Spleen (tissue), 11 donors: ENCODE data around the gene RAB40B. TPM values are rescaled to one million over a fixed set of nuclear protein-coding genes. Genes with fewer than 3 reads are reported as not detected.

Experiments
- DNase-seq: peaks from one replicate; pipeline ENCODE4 v3.0.0-alpha.2; 2020
- H3K27ac ChIP-seq, 8 donors: fragments of 200-600 bp; sonication (generic) in 7 of 8; 1 replicate in 4 of 8; 2 replicates in 4 of 8; pipeline versions ENCODE4 v1.5.0 to v1.8.0; 2016 to 2021; ENCODE audit warnings: inconsistent platforms in 4 of 8, mild to moderate bottlenecking in 4 of 8, moderate library complexity in 1 of 8
- H3K27me3 ChIP-seq, 7 donors: fragments of 200-600 bp; sonication (generic) in 6 of 7; replicated peaks in 1 of 7; 1 replicate in 4 of 7; 2 replicates in 3 of 7; pipeline versions ENCODE4 v1.5.0 to v1.8.0; 2016 to 2021; ENCODE audit warnings: inconsistent platforms in 3 of 7, mild to moderate bottlenecking in 1 of 7
- H3K36me3 ChIP-seq, 6 donors: fragments of 200-600 bp; sonication (generic) in 5 of 6; 1 replicate in 4 of 6; 2 replicates in 2 of 6; pipeline versions ENCODE4 v1.5.0 to v1.8.0; 2016 to 2021; ENCODE audit warnings: inconsistent platforms in 2 of 6
- H3K4me1 ChIP-seq, 6 donors: fragments of 200-600 bp; sonication (generic) in 5 of 6; 1 replicate in 3 of 6; 2 replicates in 3 of 6; pipeline versions ENCODE4 v1.5.0 to v1.8.0; 2016 to 2021; ENCODE audit warnings: inconsistent platforms in 3 of 6
- H3K4me3 ChIP-seq, 8 donors: fragments of 200-600 bp; sonication (generic) in 7 of 8; 1 replicate in 4 of 8; 2 replicates in 4 of 8; pipeline versions ENCODE4 v1.5.0 to v1.8.0; 2016 to 2021; ENCODE audit warnings: inconsistent platforms in 4 of 8, mild to moderate bottlenecking in 4 of 8, moderate library complexity in 2 of 8
- H3K9me3 ChIP-seq, 8 donors: fragments of 200-600 bp; sonication (generic) in 7 of 8; 1 replicate in 4 of 8; 2 replicates in 4 of 8; pipeline versions ENCODE4 v1.5.0 to v1.8.0; 2016 to 2021; ENCODE audit warnings: inconsistent platforms in 4 of 8
- POLR2A ChIP-seq, 3 donors: fragments of 450-650 bp; IDR thresholded peaks; one replicate each; pipeline ENCODE4 v1.5.1; 2017; ENCODE audit warnings: antibody characterized with exemption in 3 of 3, mild to moderate bottlenecking in 1 of 3
- POLR2AphosphoS5 ChIP-seq, 3 donors: sonication (generic); formaldehyde crosslinking; IDR thresholded peaks; one replicate each; pipeline ENCODE4 v1.5.1; 2017; ENCODE audit warnings: antibody characterized with exemption in 3 of 3
- whole genome bisulfite sequencing, 5 donors: extraction: QIAGEN DNeasy Blood & Tissue Kit in 3 of 5; methylation state at CpG; one replicate each; pipeline versions ENCODE4 v1.1.5 to v1.1.7; 2013 to 2018; 5-methylcytosine and 5-hydroxymethylcytosine counted together
- intact Hi-C: fragments of 100-400 bp; cut with DNase I; formaldehyde crosslinking; loops from one replicate; pipeline ENCODE4 v1.15.0; 2023; ENCODE audit warnings: low total_unique reads
- polyA plus RNA-seq, 3 donors: library from polyadenylated mRNA; stranded (reverse); fragments of 200-250 nt; gene quantifications; one replicate each; pipeline ENCODE4 v1.2.1, GENCODE V29; 2013
- total RNA-seq, 7 donors: library from RNA; depleted of rRNA in 3 of 7; stranded (reverse); fragments of >200 nt in 3 of 7; fragmentation: NEBNext Ultra II Directional in 4 of 7; extraction: Animal tissue kit (Norgen Biotek cat#: 25700) in 4 of 7; gene quantifications; one replicate each; pipeline versions ENCODE4 v1.1.0 to v1.2.1, GENCODE V29; 2016 to 2021
- TF ChIP-seq, protein P1 (sequence below), 11 experiments: fragments of 200-600 bp in 7 of 11; fragments of 450-650 bp in 4 of 11; sonication (generic) in 4 of 11; IDR thresholded peaks in 8 of 11; conservative IDR thresholded peaks in 3 of 11; 1 replicate in 7 of 11; 2 replicates in 4 of 11; pipeline versions ENCODE4 v1.4.0 to v1.8.0; 2016 to 2021; ENCODE audit warnings: antibody characterized with exemption in 11 of 11, inconsistent platforms in 4 of 11, mild to moderate bottlenecking in 1 of 11
- donor health status: healthy with polysubstance abuse.
- donor health status: DM: no; HTN: no; CAD: no; lungs with moderate emphysema.
- donor health status: DM: no; HTN: no; CAD: no.
- donor health status: Bipolar disorder and iron deficiency.
- donor health status: healthy.
- donor health status: DM: no; HTN: no; CAD: no.
- donor health status: DM: yes; HTN: yes; CAD: no.

RAB40B gene
- total and polyA plus RNA-seq, 10 donors = 4.1 to 13.6 (median 6.9) TPM

DNA sequence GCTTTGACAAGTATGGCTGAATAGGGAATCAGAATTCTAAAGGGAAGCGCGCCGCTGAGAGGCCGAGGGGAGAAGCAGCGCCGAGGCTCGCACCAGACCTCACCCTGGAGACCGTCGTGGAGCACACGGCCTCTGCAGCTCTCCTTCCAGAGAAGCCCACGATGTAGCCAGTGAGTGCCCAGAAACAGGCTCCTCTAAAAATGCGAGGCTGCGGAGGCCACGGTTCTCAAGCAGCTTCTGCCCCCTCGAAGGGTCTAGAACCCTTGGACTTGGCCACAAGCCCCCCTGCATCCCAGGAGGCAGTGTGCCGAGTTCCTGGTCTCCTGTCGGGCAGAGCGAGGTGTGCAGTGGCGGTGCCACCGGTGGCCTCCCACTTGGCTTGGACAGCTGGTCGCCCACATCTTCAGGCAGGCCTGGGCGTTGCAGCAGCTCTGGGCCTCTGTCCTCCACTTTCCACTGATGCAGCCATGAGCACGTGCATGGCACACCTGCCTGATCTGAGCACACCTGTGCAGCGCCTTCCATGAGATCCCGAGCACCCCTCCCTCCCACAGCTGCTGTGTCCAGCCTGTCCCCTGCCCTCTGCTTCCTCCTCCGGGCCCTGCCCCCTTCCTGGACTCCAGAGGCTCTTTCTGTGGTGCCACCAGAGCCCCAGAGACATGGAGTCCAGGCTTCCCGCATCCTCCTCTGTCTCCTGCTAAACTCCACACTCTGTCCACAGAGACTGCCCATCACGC lies 31.4 kb downstream of the RAB40B start:
- no peak for DNase-seq
- 88 to 93% (median 91%) methylated on average over 23 to 28 of the region's 28 CpGs for WGBS, 5 donors
- intact Hi-C loops = no loop called here
- Histone ChIP-seq H3K36me3 (peaks cover 0 to 4% (median 0%) of the 10 kb centered on the region in 6 donors), H3K27ac (no peak overlapping the region), H3K9me3 (no peaks in the 10 kb centered on the region), H3K27me3 (no peaks in the 10 kb centered on the region), H3K4me1 (peaks cover 0 to 16% (median 11%) of the 10 kb centered on the region in 6 donors), H3K4me3 (no peak overlapping the region)
- TF ChIP-seq, protein P1, sequence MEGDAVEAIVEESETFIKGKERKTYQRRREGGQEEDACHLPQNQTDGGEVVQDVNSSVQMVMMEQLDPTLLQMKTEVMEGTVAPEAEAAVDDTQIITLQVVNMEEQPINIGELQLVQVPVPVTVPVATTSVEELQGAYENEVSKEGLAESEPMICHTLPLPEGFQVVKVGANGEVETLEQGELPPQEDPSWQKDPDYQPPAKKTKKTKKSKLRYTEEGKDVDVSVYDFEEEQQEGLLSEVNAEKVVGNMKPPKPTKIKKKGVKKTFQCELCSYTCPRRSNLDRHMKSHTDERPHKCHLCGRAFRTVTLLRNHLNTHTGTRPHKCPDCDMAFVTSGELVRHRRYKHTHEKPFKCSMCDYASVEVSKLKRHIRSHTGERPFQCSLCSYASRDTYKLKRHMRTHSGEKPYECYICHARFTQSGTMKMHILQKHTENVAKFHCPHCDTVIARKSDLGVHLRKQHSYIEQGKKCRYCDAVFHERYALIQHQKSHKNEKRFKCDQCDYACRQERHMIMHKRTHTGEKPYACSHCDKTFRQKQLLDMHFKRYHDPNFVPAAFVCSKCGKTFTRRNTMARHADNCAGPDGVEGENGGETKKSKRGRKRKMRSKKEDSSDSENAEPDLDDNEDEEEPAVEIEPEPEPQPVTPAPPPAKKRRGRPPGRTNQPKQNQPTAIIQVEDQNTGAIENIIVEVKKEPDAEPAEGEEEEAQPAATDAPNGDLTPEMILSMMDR (IDR thresholded peaks at IDR 0.05 in 8 of 11, conservative IDR thresholded peaks at IDR 0.05 in 3 of 11) = no peak
- TF ChIP-seq POLR2A (IDR thresholded peaks at IDR 0.05) (no peak), POLR2AphosphoS5 (IDR thresholded peaks at IDR 0.05) (no peak)

DNA sequence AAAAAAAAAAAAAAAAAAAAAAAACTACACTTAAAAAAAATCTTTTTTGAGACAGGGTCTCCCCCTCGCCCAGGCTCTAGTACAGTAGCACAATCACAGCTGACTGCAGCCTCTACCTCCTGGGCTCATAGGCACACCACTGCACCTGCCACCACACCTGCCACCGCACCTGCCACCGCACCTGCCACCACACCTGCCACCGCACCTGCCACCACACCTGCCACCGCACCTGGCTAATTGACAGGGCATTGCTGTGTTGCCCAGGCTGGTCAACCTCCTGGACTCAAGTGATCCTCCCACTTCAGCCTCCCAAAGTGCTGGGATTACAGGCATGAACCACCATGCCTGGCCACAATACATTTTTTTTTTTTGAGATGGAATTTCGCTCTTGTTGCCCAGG lies 32.6 kb downstream of the RAB40B start:
- Histone ChIP-seq H3K36me3 (peaks cover 0 to 6% (median 0%) of the 10 kb centered on the region in 6 donors), H3K27me3 (no peaks in the 10 kb centered on the region), H3K4me3 (no peak overlapping the region), H3K27ac (no peak overlapping the region), H3K4me1 (peaks cover 0 to 16% (median 11%) of the 10 kb centered on the region in 6 donors), H3K9me3 (no peaks in the 10 kb centered on the region)
- no peak for DNase-seq
- WGBS, 5 donors = 83 to 93% (median 89%) methylated on average over 6 of the region's 6 CpGs
- intact Hi-C loops = no loop called here
- TF ChIP-seq POLR2A (IDR thresholded peaks at IDR 0.05) = no peak

DNA sequence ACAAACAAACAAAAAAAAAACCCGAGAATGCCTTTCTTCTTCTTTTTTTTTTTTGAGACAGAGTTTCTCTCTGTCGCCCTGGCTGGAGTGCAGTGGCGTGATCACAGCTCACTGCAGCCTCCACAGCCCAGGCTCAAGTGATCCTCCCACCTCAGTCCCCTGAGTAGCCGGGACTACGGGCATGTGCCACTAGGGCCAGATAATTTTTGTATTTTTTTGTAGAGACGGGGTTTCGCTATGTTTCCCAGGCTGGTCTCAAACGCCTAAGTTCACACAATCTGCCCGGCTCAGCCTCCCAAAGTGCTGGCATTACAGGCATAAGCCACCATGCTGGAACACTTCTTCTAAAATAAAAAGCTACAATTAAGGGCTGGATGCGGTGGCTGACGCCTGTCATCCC lies 33.3 kb downstream of the RAB40B start:
- Histone ChIP-seq H3K4me1 (peaks cover 0 to 16% (median 11%) of the 10 kb centered on the region in 6 donors), H3K9me3 (no peaks in the 10 kb centered on the region), H3K27me3 (no peaks in the 10 kb centered on the region), H3K27ac (no peak overlapping the region), H3K4me3 (no peak overlapping the region), H3K36me3 (peaks cover 0 to 8% (median 0%) of the 10 kb centered on the region in 6 donors)
- TF ChIP-seq, protein P1 (IDR thresholded peaks at IDR 0.05 in 8 of 11, conservative IDR thresholded peaks at IDR 0.05 in 3 of 11) = no peak
- TF ChIP-seq POLR2A (IDR thresholded peaks at IDR 0.05) (no peak), POLR2AphosphoS5 (IDR thresholded peaks at IDR 0.05) (no peak)
- WGBS, 5 donors = 91 to 94% (median 93%) methylated on average over 11 of the region's 11 CpGs
- intact Hi-C loops = no loop called here
- no peak for DNase-seq

DNA sequence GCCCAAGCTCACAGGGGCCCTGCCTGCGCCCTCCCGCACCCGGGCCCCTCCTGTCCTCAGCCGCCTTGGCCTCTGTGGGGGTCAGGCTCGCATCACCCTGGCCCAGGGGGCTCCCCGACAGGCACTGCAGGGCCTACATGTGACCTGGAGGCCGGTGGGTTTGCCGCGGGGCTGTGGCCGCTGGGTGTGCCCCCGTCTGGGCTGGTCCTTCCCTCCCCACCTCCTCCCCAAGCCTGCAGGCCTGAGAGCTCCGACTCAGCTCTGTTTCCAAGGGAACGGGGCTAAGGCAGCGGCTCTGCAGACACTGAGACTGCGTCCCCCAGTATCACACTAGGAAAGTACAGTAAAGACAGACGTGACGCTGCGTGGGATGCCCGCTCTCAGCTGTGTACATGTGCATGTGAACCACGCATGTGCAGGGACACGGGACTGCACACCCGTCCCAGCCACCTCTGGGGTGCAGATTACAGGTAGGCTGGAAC lies 33.8 kb downstream of the RAB40B start:
- no peak overlapping the region for H3K4me3 ChIP-seq
- peaks cover 0 to 8% (median 0%) of the 10 kb centered on the region in 6 donors for H3K36me3 ChIP-seq
- intact Hi-C loops = no loop called here
- H3K27ac ChIP-seq = no peak overlapping the region
- WGBS, 5 donors = 89 to 97% (median 92%) methylated on average over 12 to 22 of the region's 22 CpGs
- no peak for DNase-seq
- H3K27me3 ChIP-seq = no peaks in the 10 kb centered on the region
- no peaks in the 10 kb centered on the region for H3K9me3 ChIP-seq
- TF ChIP-seq POLR2A (IDR thresholded peaks at IDR 0.05) (no peak), POLR2AphosphoS5 (IDR thresholded peaks at IDR 0.05) (no peak)
- TF ChIP-seq, protein P1 (IDR thresholded peaks at IDR 0.05 in 8 of 11, conservative IDR thresholded peaks at IDR 0.05 in 3 of 11) = no peak
- H3K4me1 ChIP-seq = peaks cover 0 to 15% (median 11%) of the 10 kb centered on the region in 6 donors
